ENCODE data around the gene PACRG.

DNA sequence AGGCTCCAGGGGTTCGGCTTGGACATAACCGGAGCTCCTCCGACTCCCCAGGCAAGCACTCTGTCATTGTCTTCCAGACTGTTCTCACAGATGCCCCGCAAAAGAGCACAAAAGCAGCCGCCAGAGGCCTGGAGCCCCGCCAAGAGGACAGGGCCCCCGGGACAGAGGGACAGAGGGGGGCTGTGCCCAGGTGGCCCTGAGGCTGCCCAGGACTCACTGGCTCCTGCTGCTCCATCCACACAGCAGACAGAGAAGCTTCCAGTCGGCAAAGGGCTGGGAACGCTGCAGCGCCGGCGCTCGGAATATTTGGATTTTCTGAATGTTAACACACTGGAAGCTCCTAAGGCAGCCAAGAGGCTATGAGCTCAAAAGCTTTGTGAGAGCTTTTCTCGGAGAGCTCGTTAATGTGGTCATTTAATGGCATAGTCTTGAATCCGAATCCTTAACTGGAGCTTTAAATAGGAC, 618.8 kb downstream of the PACRG start:
- TF ChIP-seq, protein P1, sequence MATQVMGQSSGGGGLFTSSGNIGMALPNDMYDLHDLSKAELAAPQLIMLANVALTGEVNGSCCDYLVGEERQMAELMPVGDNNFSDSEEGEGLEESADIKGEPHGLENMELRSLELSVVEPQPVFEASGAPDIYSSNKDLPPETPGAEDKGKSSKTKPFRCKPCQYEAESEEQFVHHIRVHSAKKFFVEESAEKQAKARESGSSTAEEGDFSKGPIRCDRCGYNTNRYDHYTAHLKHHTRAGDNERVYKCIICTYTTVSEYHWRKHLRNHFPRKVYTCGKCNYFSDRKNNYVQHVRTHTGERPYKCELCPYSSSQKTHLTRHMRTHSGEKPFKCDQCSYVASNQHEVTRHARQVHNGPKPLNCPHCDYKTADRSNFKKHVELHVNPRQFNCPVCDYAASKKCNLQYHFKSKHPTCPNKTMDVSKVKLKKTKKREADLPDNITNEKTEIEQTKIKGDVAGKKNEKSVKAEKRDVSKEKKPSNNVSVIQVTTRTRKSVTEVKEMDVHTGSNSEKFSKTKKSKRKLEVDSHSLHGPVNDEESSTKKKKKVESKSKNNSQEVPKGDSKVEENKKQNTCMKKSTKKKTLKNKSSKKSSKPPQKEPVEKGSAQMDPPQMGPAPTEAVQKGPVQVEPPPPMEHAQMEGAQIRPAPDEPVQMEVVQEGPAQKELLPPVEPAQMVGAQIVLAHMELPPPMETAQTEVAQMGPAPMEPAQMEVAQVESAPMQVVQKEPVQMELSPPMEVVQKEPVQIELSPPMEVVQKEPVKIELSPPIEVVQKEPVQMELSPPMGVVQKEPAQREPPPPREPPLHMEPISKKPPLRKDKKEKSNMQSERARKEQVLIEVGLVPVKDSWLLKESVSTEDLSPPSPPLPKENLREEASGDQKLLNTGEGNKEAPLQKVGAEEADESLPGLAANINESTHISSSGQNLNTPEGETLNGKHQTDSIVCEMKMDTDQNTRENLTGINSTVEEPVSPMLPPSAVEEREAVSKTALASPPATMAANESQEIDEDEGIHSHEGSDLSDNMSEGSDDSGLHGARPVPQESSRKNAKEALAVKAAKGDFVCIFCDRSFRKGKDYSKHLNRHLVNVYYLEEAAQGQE (IDR thresholded peaks at IDR 0.05; ENCODE audit: insufficient read depth in 1 of 2, low read depth in 2 of 2, low read length in 1 of 2) = no peak
- TF ChIP-seq, protein P2, sequence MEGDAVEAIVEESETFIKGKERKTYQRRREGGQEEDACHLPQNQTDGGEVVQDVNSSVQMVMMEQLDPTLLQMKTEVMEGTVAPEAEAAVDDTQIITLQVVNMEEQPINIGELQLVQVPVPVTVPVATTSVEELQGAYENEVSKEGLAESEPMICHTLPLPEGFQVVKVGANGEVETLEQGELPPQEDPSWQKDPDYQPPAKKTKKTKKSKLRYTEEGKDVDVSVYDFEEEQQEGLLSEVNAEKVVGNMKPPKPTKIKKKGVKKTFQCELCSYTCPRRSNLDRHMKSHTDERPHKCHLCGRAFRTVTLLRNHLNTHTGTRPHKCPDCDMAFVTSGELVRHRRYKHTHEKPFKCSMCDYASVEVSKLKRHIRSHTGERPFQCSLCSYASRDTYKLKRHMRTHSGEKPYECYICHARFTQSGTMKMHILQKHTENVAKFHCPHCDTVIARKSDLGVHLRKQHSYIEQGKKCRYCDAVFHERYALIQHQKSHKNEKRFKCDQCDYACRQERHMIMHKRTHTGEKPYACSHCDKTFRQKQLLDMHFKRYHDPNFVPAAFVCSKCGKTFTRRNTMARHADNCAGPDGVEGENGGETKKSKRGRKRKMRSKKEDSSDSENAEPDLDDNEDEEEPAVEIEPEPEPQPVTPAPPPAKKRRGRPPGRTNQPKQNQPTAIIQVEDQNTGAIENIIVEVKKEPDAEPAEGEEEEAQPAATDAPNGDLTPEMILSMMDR (IDR thresholded peaks at IDR 0.05) = no peak
